IgD-negative memory B cell (primary cell): ENCODE data around the gene BUD13. TPM values are rescaled to one million over a fixed set of nuclear protein-coding genes. Genes with fewer than 3 reads are reported as not detected.

ENCODE experiments used
- H3K27ac Mint-ChIP-seq, 3 donors: one replicate each; pipeline ENCODE4 v1.8.0; 2020 to 2022; ENCODE audit warnings: mild to moderate bottlenecking in 3 of 3, mixed read lengths in 3 of 3, moderate library complexity in 1 of 3
- H3K27me3 Mint-ChIP-seq: one replicate; pipeline ENCODE4 v1.8.0; 2021; ENCODE audit warnings: mixed read lengths
- H3K36me3 Mint-ChIP-seq: one replicate; pipeline ENCODE4 v1.8.0; 2020; ENCODE audit warnings: mild to moderate bottlenecking, mixed read lengths
- H3K4me1 Mint-ChIP-seq, 3 donors: one replicate each; pipeline ENCODE4 v1.8.0; 2020 to 2022; ENCODE audit warnings: mixed read lengths in 3 of 3, mild to moderate bottlenecking in 1 of 3
- H3K4me3 Mint-ChIP-seq, 4 donors: one replicate each; pipeline ENCODE4 v1.8.0; 2020 to 2022; ENCODE audit warnings: mild to moderate bottlenecking in 4 of 4, mixed read lengths in 4 of 4, moderate library complexity in 3 of 4
- H3K9me3 Mint-ChIP-seq, 3 donors: one replicate each; pipeline ENCODE4 v1.8.0; 2020 to 2021; ENCODE audit warnings: mixed read lengths in 3 of 3, mild to moderate bottlenecking in 1 of 3
- polyA plus RNA-seq: library from polyadenylated mRNA; unstranded; fragments of 300-500 nt; fragmentation: Illumina TruSeq; gene quantifications from one replicate; pipeline ENCODE4 v1.2.3, GENCODE V29; 2021

Gene BUD13
- polyA plus RNA-seq, 1 donor from 2014 or later = 16.5 TPM

DNA sequence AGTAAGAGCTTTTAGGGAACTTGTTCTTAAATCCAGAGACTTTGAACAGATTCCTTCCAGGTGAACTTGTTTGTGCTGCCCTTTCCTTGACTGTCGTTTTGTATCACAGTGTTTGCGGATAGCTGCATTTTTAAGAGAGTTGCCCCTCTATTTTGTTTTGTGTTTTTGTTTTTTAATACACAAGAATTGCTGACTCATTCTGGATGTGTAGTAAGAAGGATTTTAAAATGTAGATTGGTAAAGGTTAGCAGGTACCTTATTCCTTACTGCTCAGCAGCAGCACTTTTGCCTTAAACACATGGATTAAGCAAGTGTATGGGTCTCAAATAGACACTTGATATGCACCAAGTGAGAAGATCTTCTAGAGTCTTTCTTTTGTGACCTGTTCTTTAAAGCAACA lies 27.8 kb upstream of the BUD13 start:
- Mint-ChIP-seq H3K36me3 (peaks cover 1% of the 10 kb centered on the region), H3K4me1 (peaks cover 0 to 3% (median 0%) of the 10 kb centered on the region in 3 donors), H3K9me3 (peaks cover 0 to 2% (median 0%) of the 10 kb centered on the region in 3 donors), H3K27me3 (peaks cover 9% of the 10 kb centered on the region), H3K4me3 (no peak overlapping the region), H3K27ac (no peak overlapping the region)

DNA sequence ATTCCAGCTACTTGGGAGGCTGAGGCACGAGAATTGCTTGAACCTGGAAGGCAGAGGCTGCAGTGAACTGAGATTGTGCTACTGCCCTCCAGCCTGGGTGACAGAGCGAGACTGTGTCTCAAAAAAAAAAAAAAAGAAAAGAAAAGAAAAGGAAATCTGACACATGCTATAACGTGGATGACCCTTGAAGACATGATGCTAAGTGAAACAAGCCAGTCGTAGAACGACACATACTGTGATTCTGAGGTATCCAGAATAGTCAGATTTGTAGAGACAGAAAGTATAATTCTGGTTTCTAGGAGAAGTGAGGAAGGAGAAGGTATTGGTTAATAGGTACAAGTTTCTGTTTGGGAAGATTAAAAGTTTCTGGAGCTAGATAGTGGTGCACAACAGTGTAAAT lies 25.6 kb upstream of the BUD13 start:
- Mint-ChIP-seq H3K4me1 (peaks cover 0 to 3% (median 0%) of the 10 kb centered on the region in 3 donors), H3K27me3 (peaks cover 3% of the 10 kb centered on the region), H3K27ac (no peak overlapping the region), H3K36me3 (peaks cover 1% of the 10 kb centered on the region), H3K9me3 (no peaks in the 10 kb centered on the region), H3K4me3 (peak overlapping the region in 1 of 4 donors; percentile 41)

- no peaks in the 10 kb centered on the region for H3K9me3 Mint-ChIP-seq
- H3K27ac Mint-ChIP-seq = no peak overlapping the region
- H3K27me3 Mint-ChIP-seq = peaks cover 3% of the 10 kb centered on the region
- H3K4me3 Mint-ChIP-seq = no peak overlapping the region
- H3K36me3 Mint-ChIP-seq = peaks cover under 1% of the 10 kb centered on the region
- peaks cover 0 to 3% (median 0%) of the 10 kb centered on the region in 3 donors for H3K4me1 Mint-ChIP-seq
Observed at GRCh38 chr11:116797816-116798215, 25.0 kb upstream of the BUD13 start.

DNA sequence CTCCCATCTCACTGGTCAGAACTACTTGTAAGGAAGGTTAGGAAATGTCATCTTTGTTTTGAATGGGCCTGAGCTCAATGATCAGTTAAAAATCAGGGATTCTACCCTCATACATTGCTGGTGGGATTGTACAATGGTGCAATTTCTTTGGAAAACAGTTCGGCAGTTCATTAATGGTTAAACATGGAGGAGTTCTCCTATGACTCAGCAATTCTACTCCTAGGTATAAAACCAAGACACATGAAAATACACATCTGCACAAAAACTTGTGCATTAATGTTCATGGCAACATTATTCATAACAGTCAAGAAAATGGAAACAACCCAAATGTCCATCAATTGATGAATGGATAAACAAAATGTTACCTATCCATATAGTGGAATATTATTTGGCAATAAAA lies 23.8 kb upstream of the BUD13 start:
- Mint-ChIP-seq H3K4me1 (peaks cover 0 to 3% (median 0%) of the 10 kb centered on the region in 3 donors), H3K4me3 (no peak overlapping the region), H3K27ac (no peak overlapping the region), H3K9me3 (no peaks in the 10 kb centered on the region), H3K27me3 (peaks cover 3% of the 10 kb centered on the region), H3K36me3 (no peaks in the 10 kb centered on the region)

GRCh38 chr11:116794851-116795250 lies 22.1 kb upstream of the BUD13 start:
- Mint-ChIP-seq H3K9me3 (no peaks in the 10 kb centered on the region), H3K27ac (no peak overlapping the region), H3K4me3 (no peak overlapping the region), H3K4me1 (peaks cover 0 to 3% (median 3%) of the 10 kb centered on the region in 3 donors), H3K36me3 (no peaks in the 10 kb centered on the region), H3K27me3 (peaks cover 5% of the 10 kb centered on the region)

- H3K27me3 Mint-ChIP-seq = peaks cover 5% of the 10 kb centered on the region
- no peaks in the 10 kb centered on the region for H3K9me3 Mint-ChIP-seq
- peaks cover 0 to 3% (median 3%) of the 10 kb centered on the region in 3 donors for H3K4me1 Mint-ChIP-seq
- no peak overlapping the region for H3K27ac Mint-ChIP-seq
- no peaks in the 10 kb centered on the region for H3K36me3 Mint-ChIP-seq
- no peak overlapping the region for H3K4me3 Mint-ChIP-seq
Observed at GRCh38 chr11:116793772-116794097, 20.9 kb upstream of the BUD13 start.

DNA sequence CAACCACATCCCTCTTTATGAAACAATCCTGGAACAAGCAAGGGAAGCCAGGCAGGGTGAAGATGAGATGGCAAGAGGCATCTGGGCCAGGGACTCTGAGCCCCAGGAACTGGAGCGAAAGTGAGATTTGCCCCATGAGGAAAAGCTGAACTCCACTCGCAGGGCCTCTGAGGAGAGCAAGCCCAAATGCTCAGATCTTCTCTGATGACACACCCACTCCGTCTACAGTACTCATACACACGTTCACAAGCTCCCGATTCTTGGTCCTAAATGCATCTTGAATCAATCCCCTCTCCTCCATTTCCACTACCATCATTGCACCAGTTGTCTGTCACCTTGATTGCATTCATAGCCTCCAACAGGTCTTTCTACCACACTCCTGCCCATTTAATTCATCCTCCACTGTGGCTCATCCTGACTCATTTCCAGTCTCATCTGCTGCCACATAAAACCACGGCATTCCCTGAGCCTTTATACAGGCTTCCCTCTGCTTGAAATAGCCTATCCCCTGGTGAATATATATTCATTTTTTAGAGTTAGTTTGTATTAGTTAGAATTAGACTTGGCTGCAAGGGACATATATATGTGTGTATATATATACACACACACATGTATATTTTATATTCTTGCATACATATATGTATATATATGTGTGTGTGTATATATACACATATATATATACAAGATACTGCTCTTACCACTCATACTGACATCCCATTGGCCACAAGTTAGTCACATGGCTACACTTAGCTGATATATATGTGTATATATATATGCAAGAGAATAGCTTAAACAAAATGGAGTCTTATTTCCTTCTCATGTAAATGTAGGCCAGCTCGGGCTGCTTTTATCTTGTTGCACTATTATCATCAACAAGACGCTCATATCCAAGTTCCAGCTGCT lies 20.3 kb upstream of the BUD13 start:
- H3K27ac Mint-ChIP-seq = peak overlapping the region in 1 of 3 donors; percentile 14
- H3K4me1 Mint-ChIP-seq = peaks cover 5 to 7% (median 6%) of the 10 kb centered on the region in 3 donors
- peak overlapping the region in 1 of 4 donors; percentile 1 for H3K4me3 Mint-ChIP-seq
- H3K9me3 Mint-ChIP-seq = no peaks in the 10 kb centered on the region
- H3K36me3 Mint-ChIP-seq = no peaks in the 10 kb centered on the region
- H3K27me3 Mint-ChIP-seq = peaks cover 4% of the 10 kb centered on the region

DNA sequence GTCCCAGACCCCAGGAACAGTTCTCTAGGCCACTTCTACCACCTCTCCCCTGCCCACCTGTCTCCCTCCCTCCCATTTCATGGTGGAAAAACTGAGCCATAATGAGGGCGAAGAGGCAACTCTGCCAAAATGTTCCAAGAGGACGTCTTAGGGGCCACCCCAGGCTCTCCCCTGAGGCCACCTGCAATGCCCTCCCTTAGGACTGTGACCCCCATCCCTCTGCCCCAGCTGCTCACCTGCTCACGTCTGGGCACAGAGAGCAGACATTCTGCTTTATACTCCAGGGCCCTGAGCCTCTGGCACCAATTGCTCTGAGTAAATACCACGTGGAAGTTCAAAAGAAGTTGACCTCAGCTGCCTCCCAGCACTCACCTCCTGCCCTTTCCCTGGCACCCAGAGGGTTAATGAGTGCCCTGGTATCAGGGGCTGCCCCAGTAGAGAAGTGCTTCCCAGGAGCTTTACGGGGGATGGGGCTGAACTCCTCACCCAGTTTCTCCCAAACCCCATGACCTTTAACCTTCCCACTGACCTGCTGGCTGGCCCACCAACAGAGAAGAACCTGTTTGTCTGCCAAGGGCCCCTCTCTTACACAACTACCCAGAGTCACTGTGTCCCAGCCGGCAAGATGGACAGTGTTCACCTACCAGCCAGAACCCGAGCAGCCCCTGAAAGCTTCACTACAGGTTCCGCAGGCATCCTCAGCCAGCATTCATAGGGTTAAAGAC lies 19.5 kb upstream of the BUD13 start:
- H3K4me3 Mint-ChIP-seq = no peak overlapping the region
- no peaks in the 10 kb centered on the region for H3K9me3 Mint-ChIP-seq
- H3K36me3 Mint-ChIP-seq = no peaks in the 10 kb centered on the region
- peaks cover 4% of the 10 kb centered on the region for H3K27me3 Mint-ChIP-seq
- H3K27ac Mint-ChIP-seq = no peak overlapping the region
- peaks cover 7 to 9% (median 7%) of the 10 kb centered on the region in 3 donors for H3K4me1 Mint-ChIP-seq

DNA sequence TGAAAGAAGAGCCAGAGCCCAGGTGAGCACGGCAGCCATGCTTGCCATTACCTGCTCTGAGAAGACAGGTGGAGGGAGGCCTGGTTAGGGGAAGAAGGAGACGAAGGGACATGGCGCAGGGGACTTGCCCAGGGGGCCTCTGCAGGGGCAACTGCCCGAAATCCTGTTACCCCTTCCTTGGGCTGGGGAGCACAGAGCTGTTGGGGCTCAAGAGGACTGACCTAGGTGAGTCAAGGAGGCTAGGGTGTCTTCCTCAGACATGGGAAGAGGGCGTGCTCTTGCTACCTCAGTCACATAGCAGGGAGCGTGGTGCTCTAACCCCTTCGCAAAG lies 19.0 kb upstream of the BUD13 start, which contains the start of gene APOA5:
Gene APOA5, minus strand, starts transcription at position 67 of the 331 bp plus-strand sequence. Its CDS starts 19 bp downstream, at position 48.
- Mint-ChIP-seq H3K9me3 (no peaks in the 10 kb centered on the region), H3K36me3 (peaks cover 4% of the 10 kb centered on the region), H3K4me1 (peaks cover 9 to 12% (median 11%) of the 10 kb centered on the region in 3 donors), H3K27ac (peak within 1 kb of the TSS in 1 of 3 donors; percentile 14), H3K27me3 (peaks cover 4% of the 10 kb centered on the region), H3K4me3 (peak within 1 kb of the TSS in 3 of 4 donors; percentile 13 to 74 (median 52))

GRCh38 chr11:116791002-116791812 lies 18.4 kb upstream of the BUD13 start:
- Mint-ChIP-seq H3K4me1 (peaks cover 9 to 17% (median 16%) of the 10 kb centered on the region in 3 donors), H3K4me3 (peak overlapping the region in 3 of 4 donors; percentile 13 to 74 (median 52)), H3K27me3 (peaks cover 3% of the 10 kb centered on the region), H3K9me3 (no peaks in the 10 kb centered on the region), H3K27ac (no peak overlapping the region), H3K36me3 (peaks cover 4% of the 10 kb centered on the region)

DNA sequence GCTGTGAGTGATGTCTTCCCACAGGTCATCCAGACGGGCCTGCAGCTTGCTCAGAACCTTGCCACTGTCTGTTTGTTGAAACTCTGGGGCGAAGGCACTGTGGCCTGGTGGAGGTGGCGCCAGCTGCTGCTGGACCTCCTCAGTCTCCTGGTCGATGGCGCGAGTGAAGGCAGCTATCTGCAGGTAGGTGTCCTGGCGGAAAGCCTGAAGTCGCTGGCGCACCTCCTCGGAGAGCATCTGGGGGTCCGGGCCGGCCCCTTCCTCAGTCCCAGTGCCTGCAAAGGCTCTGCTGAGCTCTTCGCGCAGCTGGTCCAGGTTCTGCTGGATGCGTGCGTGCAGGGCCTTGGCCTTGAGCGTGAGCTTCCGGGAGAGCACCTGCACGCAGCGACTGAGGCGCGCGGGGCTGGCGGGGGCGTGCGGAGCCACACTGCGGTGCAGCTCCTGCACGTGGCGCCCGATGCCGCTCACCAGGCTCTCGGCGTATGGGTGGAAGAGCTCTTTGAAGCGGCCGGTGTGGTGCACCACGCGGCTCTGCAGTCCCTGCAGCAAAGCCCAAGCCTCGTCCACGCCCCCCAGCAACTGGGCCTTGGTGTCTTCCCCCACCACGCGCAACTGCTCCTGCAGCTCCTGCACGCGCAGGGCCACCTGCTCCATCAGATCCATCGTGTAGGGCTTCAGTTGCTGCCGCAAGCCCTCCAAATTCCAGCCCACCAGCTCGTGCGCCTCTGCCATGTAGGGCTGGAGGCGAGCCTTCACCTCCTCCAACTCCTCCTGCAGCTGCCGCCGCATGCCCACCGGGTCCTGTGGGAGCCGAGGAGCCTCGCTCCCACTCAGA lies 17.6 kb upstream of the BUD13 start:
- Mint-ChIP-seq H3K9me3 (no peaks in the 10 kb centered on the region), H3K4me1 (peaks cover 16 to 19% (median 19%) of the 10 kb centered on the region in 3 donors), H3K27me3 (peaks cover 3% of the 10 kb centered on the region), H3K27ac (no peak overlapping the region), H3K4me3 (peak overlapping the region in 2 of 4 donors; percentile 5 to 74), H3K36me3 (peaks cover 4% of the 10 kb centered on the region)

DNA sequence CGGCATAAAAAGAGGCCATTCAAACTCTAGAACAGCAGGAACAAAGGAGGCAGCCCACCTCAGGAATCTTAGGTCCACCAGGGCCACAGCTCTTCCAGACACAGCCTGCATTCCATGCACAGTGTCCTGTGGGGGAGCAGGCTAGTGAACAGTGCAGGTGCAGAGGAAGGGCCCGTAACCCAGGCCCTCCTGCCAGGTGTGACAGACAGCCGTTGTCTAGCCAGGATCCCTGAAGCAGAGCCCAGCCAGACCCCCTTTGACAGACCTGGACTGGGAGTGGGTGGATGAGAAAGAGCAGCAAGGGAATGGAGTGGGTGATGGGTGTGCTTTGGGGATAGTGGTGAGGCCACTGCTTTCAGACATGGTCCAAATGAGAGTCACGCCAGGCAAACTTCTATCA lies 16.2 kb upstream of the BUD13 start:
- Mint-ChIP-seq H3K4me1 (peaks cover 20 to 24% (median 23%) of the 10 kb centered on the region in 3 donors), H3K9me3 (no peaks in the 10 kb centered on the region), H3K36me3 (peaks cover 4% of the 10 kb centered on the region), H3K4me3 (peak overlapping the region; percentile 68 to 99 (median 92)), H3K27me3 (peaks cover 3% of the 10 kb centered on the region), H3K27ac (peak overlapping the region in 1 of 3 donors; percentile 19)

DNA sequence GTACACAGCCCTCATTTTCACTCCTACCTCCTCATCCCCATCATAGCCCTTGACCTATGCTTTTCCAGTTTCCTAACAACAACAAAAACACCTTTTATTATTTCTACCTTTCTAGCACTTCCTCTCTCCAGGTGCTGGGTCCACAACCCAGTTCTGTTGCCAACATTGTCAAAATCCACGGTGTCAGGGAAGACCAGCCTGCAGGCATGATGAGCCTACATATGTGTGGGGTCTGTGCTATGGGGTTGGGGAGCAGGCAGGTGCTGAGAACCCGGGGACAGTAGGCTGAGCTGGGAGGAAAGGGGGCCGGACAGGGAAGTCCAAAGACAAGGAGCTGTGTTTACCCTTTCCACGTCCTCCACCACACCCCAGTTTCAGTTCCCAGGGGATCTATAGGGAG lies 15.7 kb upstream of the BUD13 start:
- H3K4me3 Mint-ChIP-seq = peak overlapping the region; percentile 89 to 99 (median 98)
- H3K36me3 Mint-ChIP-seq = peaks cover 4% of the 10 kb centered on the region
- H3K9me3 Mint-ChIP-seq = no peaks in the 10 kb centered on the region
- H3K4me1 Mint-ChIP-seq = peaks cover 20 to 24% (median 23%) of the 10 kb centered on the region in 3 donors
- H3K27ac Mint-ChIP-seq = peak overlapping the region in 2 of 3 donors; percentile 19 to 97
- peaks cover 3% of the 10 kb centered on the region for H3K27me3 Mint-ChIP-seq
